HCT116 (cell line): Measurements from ENCODE around the gene PNP. TPM values are rescaled to one million over a fixed set of nuclear protein-coding genes. Genes with fewer than 3 reads are reported as not detected.

Experiments used
- ATAC-seq: fragments of 200-7000 bp; cut with Tn5 transposase; 2 replicates; pipeline ENCODE4 v1.9.1; 2020; ENCODE audit warnings: mild to moderate bottlenecking, moderate library complexity
- BruUV-seq: library from RNA; stranded (reverse); fragments of 400-500 nt; replicated peaks from 2 replicates; lab custom pipeline; 2021; lab: Mats Ljungman, UMichigan
- CTCF ChIA-PET: fragments of 300-600 bp; sonication (Branson Sonifier 250); formaldehyde crosslinking; loops from one replicate; lab custom pipeline; 2021; ENCODE audit warnings: antibody characterized with exemption; lab: Charles Lee
- POLR2A ChIA-PET: fragments of 300-600, 350-600 bp; sonication (Branson Sonifier 250); formaldehyde crosslinking; loops from one replicate; lab custom pipeline; 2021; ENCODE audit warnings: antibody characterized with exemption; lab: Charles Lee
- RAD21 ChIA-PET, 2 experiments: fragments of 300-600 bp; sonication (Branson Sonifier 250); formaldehyde crosslinking; loops; one replicate each; lab custom pipeline; 2023; ENCODE audit warnings: low total read pairs in 2 of 2; ENCODE audit not compliant: uncharacterized antibody in 2 of 2, unreplicated experiment in 2 of 2, low non-redundant PET in 1 of 2; lab: Charles Lee
- DNase-seq: peaks from one replicate; pipeline ENCODE4 v3.0.0-alpha.2; 2010; ENCODE audit warnings: low read depth, low spot score
- H2AFZ ChIP-seq: fragments of 200-600 bp; shearing (Covaris generic), sonication (generic); 2 replicates; pipeline ENCODE4 v1.6.1; 2017; ENCODE audit warnings: low read depth, mixed run types, mixed read lengths, antibody characterized with exemption, low read length; ENCODE audit not compliant: poor library complexity, severe bottlenecking
- H3K27ac ChIP-seq: 2 replicates; pipeline ENCODE4 v1.5.1; 2012; ENCODE audit warnings: low read depth, low read length
- H3K27me3 ChIP-seq: fragments of 200-600 bp; sonication (generic); 2 replicates; pipeline ENCODE4 v1.6.1; 2016; ENCODE audit warnings: mixed run types, low read length, mixed read lengths; ENCODE audit not compliant: insufficient read depth
- H3K36me3 ChIP-seq, 2 experiments: fragments of 200-500 bp in 1 of 2; fragments of 200-600 bp in 1 of 2; sonication (Bioruptor generic) in 1 of 2; sonication (generic) in 1 of 2; 2 replicates each; pipeline versions ENCODE4 v1.5.1 to v1.6.1; 2014 to 2016; ENCODE audit warnings: low read length in 2 of 2, inconsistent platforms in 1 of 2, mixed read lengths in 1 of 2, mixed run types in 1 of 2; ENCODE audit not compliant: insufficient read depth in 2 of 2, control insufficient read depth in 1 of 2
- H3K4me1 ChIP-seq, 2 experiments: fragments of 200-600 bp in 1 of 2; sonication (generic) in 1 of 2; 2 replicates each; pipeline versions ENCODE4 v1.5.1 to v1.6.1; 2012 to 2017; ENCODE audit warnings: low read length in 2 of 2, inconsistent platforms in 1 of 2, mild to moderate bottlenecking in 1 of 2, mixed read lengths in 1 of 2, mixed run types in 1 of 2, moderate library complexity in 1 of 2; ENCODE audit not compliant: insufficient read depth in 2 of 2, control insufficient read depth in 1 of 2
- H3K4me2 ChIP-seq: fragments of 200-600 bp; sonication (generic); 2 replicates; pipeline ENCODE4 v1.6.1; 2017; ENCODE audit warnings: mixed run types, low read length, mixed read lengths
- H3K4me3 ChIP-seq, 2 experiments: fragments of 200-600 bp in 1 of 2; sonication (generic) in 1 of 2; replicated peaks in 1 of 2; 2 replicates each; pipeline ENCODE4 v1.5.1; 2011 to 2016; ENCODE audit warnings: low read length in 2 of 2, control low read depth in 1 of 2, low read depth in 1 of 2, mild to moderate bottlenecking in 1 of 2, mixed read lengths in 1 of 2, mixed run types in 1 of 2
- H3K79me2 ChIP-seq: fragments of 200-600 bp; sonication (generic); 2 replicates; pipeline ENCODE4 v1.6.1; 2017; ENCODE audit warnings: mild to moderate bottlenecking, mixed run types, low read length, moderate library complexity, mixed read lengths; ENCODE audit not compliant: insufficient read depth
- H3K9ac ChIP-seq: fragments of 200-600 bp; sonication (generic); 2 replicates; pipeline ENCODE4 v1.6.1; 2016; ENCODE audit warnings: low read length, mixed read lengths
- H3K9me2 ChIP-seq: fragments of 200-600 bp; sonication (generic), shearing (Covaris generic); 2 replicates; pipeline ENCODE4 v1.6.1; 2017; ENCODE audit warnings: mixed run types, mild to moderate bottlenecking, moderate library complexity; ENCODE audit not compliant: insufficient read depth
- H3K9me3 ChIP-seq, 2 experiments: fragments of 200-500 bp in 1 of 2; fragments of 200-600 bp in 1 of 2; sonication (Bioruptor generic) in 1 of 2; sonication (generic) in 1 of 2; 2 replicates each; pipeline ENCODE4 v1.6.1; 2014 to 2017; ENCODE audit warnings: low read length in 2 of 2, mixed read lengths in 2 of 2, inconsistent platforms in 1 of 2, low read depth in 1 of 2, mild to moderate bottlenecking in 1 of 2, mixed run types in 1 of 2, moderate library complexity in 1 of 2; ENCODE audit not compliant: control insufficient read depth in 1 of 2, insufficient read depth in 1 of 2
- H4K20me1 ChIP-seq: fragments of 200-600 bp; sonication (generic), shearing (Covaris generic); 2 replicates; pipeline ENCODE4 v1.6.1; 2017; ENCODE audit warnings: mixed run types, mild to moderate bottlenecking, moderate library complexity; ENCODE audit not compliant: insufficient read depth
- CBX3 ChIP-seq: IDR thresholded peaks from 2 replicates; pipeline ENCODE4 v1.6.1; 2012; ENCODE audit warnings: low read depth
- CEBPB ChIP-seq: IDR thresholded peaks from 2 replicates; pipeline ENCODE4 v1.6.1; 2012; ENCODE audit warnings: low read depth
- ELF1 ChIP-seq: IDR thresholded peaks from 2 replicates; pipeline ENCODE4 v1.6.1; 2012; ENCODE audit warnings: low read depth, borderline replicate concordance
- EZH2 ChIP-seq: fragments of 200-600 bp; sonication (generic); IDR thresholded peaks from 2 replicates; pipeline ENCODE4 v1.6.1; 2017; ENCODE audit warnings: antibody characterized with exemption, mixed run types
- EZH2phosphoT487 ChIP-seq: fragments of 200-600 bp; IDR thresholded peaks from 2 replicates; pipeline ENCODE4 v1.6.1; 2018; ENCODE audit warnings: antibody characterized with exemption, borderline replicate concordance
- POLR2A ChIP-seq: IDR thresholded peaks from 2 replicates; pipeline ENCODE4 v1.7.0; 2011; ENCODE audit warnings: borderline replicate concordance; ENCODE audit not compliant: insufficient read depth, insufficient read length; ENCODE audit errors: extremely low read depth
- POLR2AphosphoS5 ChIP-seq: IDR thresholded peaks from 2 replicates; pipeline ENCODE4 v1.6.1; 2011; ENCODE audit warnings: mild to moderate bottlenecking, low read depth, low read length, moderate library complexity
- SIN3A ChIP-seq: IDR thresholded peaks from 2 replicates; pipeline ENCODE4 v1.6.1; 2012; ENCODE audit warnings: low read depth
- SP1 ChIP-seq: IDR thresholded peaks from 2 replicates; pipeline ENCODE4 v1.6.1; 2012; ENCODE audit warnings: low read depth
- TCF7L2 ChIP-seq: IDR thresholded peaks from 2 replicates; pipeline ENCODE4 v1.7.0; 2011; ENCODE audit warnings: borderline replicate concordance, inconsistent platforms; ENCODE audit not compliant: insufficient read depth, insufficient read length; ENCODE audit errors: extremely low read depth
- ZBTB33 ChIP-seq: IDR thresholded peaks from 2 replicates; pipeline ENCODE4 v1.6.1; 2011; ENCODE audit warnings: mild to moderate bottlenecking, low read length, moderate library complexity; ENCODE audit not compliant: insufficient replicate concordance; ENCODE audit errors: extremely low read depth
- ZFX ChIP-seq: fragments of 450-650 bp; IDR thresholded peaks from 2 replicates; pipeline ENCODE4 v1.6.1; 2017
- intact Hi-C: fragments of 100-400 bp; cut with micrococcal nuclease; formaldehyde crosslinking; loops from 2 replicates; pipeline ENCODE4 v1.10.0; 2022
- total RNA-seq: library from RNA; stranded (reverse); gene quantifications from one replicate; pipeline ENCODE4 v1.2.1, GENCODE V29; 2021; ENCODE audit not compliant: unreplicated experiment
- TF ChIP-seq, protein P1 (sequence below): IDR thresholded peaks from 2 replicates; pipeline ENCODE4 v1.6.1; 2012
- TF ChIP-seq, protein P2 (sequence below): IDR thresholded peaks from 2 replicates; pipeline ENCODE4 v1.6.1; 2012

The PNP gene
- total RNA-seq, 1 experiment from 2014 or later = 63.0 TPM

DNA sequence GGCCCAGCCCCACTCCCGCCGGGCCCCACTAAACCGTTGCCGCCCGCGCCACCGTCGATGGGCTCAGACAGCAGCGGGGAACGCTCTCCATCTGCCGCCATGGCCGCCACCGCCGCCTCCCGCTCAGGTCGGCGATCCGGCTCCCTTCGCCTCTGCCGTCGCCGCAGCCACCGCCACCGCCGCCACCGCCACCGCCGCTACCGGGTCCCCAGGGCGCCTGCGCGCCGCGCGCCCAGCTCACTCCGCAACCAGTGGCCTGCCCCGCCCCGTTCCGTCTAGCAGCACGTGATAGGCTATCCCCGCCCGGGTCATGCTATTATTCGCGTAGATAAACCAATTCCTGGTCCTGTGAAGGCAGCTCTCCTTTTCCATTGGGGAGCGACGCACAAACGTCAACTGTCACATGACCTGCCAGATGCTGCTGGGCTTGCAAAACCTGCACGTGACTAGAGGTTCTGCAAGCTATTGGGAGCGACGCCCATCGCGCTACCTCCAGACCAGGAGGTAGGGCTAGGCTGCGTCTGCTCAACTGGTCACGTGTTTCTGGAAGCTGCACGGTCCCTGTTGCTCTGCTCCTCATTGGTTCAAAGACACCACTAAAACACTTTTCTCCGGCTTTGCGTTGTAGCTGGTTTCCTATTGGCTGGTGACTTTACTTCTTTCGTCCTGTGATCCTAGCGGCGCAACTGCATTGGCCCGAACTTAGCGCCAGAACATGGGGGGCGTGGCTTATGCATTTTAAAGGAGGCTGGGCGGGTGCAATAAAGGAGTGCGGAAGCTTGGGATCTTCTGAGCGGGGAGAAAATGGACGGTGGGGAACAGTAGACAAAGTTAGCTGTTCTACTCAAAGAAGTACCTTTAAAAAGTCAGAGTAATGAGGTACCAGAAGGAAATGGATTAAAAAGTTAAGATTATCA is 7.7 kb upstream of the PNP start, which contains the start of gene PIP4P1:
PIP4P1 (minus strand) TSS at position 210 of the 917 bp plus-strand sequence; CDS start at position 101, 109 bp downstream.
- no TSS peak for BruUV-seq

More for the DNA sequence above, 7.7 kb upstream of the PNP start, which contains the start of gene PIP4P1:
- ATAC-seq = peak; percentile 91
- Histone ChIP-seq H3K27me3 (no peaks in the 10 kb centered on the region), H3K4me1 (peaks cover 22 to 25% of the 10 kb centered on the region in 2 experiments), H3K27ac (peak within 1 kb of the TSS; percentile 87), H3K4me2 (peak within 1 kb of the TSS; percentile 99), H3K9me3 (no peaks in the 10 kb centered on the region), H3K9me2 (no peaks in the 10 kb centered on the region), H3K4me3 (peak within 1 kb of the TSS; percentile 72 to 85), H3K79me2 (peaks cover 36% of the 10 kb centered on the region), H2AFZ (no peak within 1 kb of the TSS), H3K9ac (peak within 1 kb of the TSS; percentile 84), H3K36me3 (peaks cover 25 to 31% of the 10 kb centered on the region in 2 experiments), H4K20me1 (no peaks in the 10 kb centered on the region)
- RAD21 ChIA-PET = interaction anchor here in 1 of 2 experiments (0.6 to 1.2 kb wide), 2 partner anchors 46 to 118 kb away, joined by 3 to 4 read pairs; partner anchors contain the start of gene PARP2
- intact Hi-C loops = loop anchor here (1.0 kb wide), 1 partner anchor 118 kb away; the partner anchor contains the start of gene PARP2
- TF ChIP-seq CEBPB (no peak), EZH2phosphoT487 (no peak), POLR2AphosphoS5 (peak; percentile 59; the same call in 1 of the 2 replicates), SIN3A (no peak), CBX3 (no peak), TCF7L2 (peak; percentile 75), ZFX (peak; percentile 12), EZH2 (no peak), ZBTB33 (peak; percentile 20), SP1 (peak; percentile 89), POLR2A (peak; percentile 94), ELF1 (no peak)
- TF ChIP-seq, protein P1, sequence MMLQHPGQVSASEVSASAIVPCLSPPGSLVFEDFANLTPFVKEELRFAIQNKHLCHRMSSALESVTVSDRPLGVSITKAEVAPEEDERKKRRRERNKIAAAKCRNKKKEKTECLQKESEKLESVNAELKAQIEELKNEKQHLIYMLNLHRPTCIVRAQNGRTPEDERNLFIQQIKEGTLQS = no peak
- TF ChIP-seq, protein P2, sequence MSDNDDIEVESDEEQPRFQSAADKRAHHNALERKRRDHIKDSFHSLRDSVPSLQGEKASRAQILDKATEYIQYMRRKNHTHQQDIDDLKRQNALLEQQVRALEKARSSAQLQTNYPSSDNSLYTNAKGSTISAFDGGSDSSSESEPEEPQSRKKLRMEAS = peak; percentile 96
- CTCF ChIA-PET = interaction anchor here (0.9 to 1.5 kb wide), 9 partner anchors 26 to 196 kb away, joined by 3 to 9 read pairs (median 3); partner anchors contain the start of gene TEP1
- POLR2A ChIA-PET = interaction anchor here (0.9 to 1.7 kb wide), 11 partner anchors 8 to 169 kb away, joined by 3 to 26 read pairs (median 4); partner anchors contain the start of genes PARP2, PNP and TEP1
- DNase-seq = peak; percentile 100
